Effector memory CD8-positive, alpha-beta T cell (primary cell): ENCODE data around the gene PHACTR3.

Experiments
- ATAC-seq: fragments of 150-1000 bp; cut with Tn5 transposase; replicated peaks from 2 replicates; pipeline ENCODE4 v1.10.0; 2021; ENCODE audit warnings: mild to moderate bottlenecking, moderate library complexity
- DNase-seq, 3 experiments: peaks; one replicate each; pipeline ENCODE4 v3.0.0; 2021
- H3K27ac Mint-ChIP-seq, 2 donors: one replicate each; pipeline ENCODE4 v1.8.0; 2022; ENCODE audit warnings: mild to moderate bottlenecking in 2 of 2, mixed read lengths in 2 of 2, moderate library complexity in 2 of 2
- H3K27me3 Mint-ChIP-seq, 2 donors: one replicate each; pipeline ENCODE4 v1.8.0; 2022; ENCODE audit warnings: mixed read lengths in 2 of 2
- H3K36me3 Mint-ChIP-seq: one replicate; pipeline ENCODE4 v1.8.0; 2022; ENCODE audit warnings: mild to moderate bottlenecking, moderate library complexity, mixed read lengths; ENCODE audit not compliant: insufficient read depth
- H3K4me1 Mint-ChIP-seq, 2 donors: one replicate each; pipeline ENCODE4 v1.8.0; 2022; ENCODE audit warnings: low read depth in 2 of 2, mixed read lengths in 2 of 2
- H3K4me3 Mint-ChIP-seq, 2 donors: one replicate each; pipeline ENCODE4 v1.8.0; 2022; ENCODE audit warnings: mild to moderate bottlenecking in 2 of 2, mixed read lengths in 2 of 2, moderate library complexity in 2 of 2
- H3K9me3 Mint-ChIP-seq, 2 donors: one replicate each; pipeline ENCODE4 v1.8.0; 2022; ENCODE audit warnings: mixed read lengths in 2 of 2

Gene PHACTR3

GRCh38 chr20:59774921-59775686 is 170.8 kb downstream of the PHACTR3 start:
- H3K27me3 Mint-ChIP-seq: peaks cover 26 to 53% of the 10 kb centered on the region in 2 donors
- ATAC-seq (no peak), DNase-seq (no peak)
- H3K9me3 Mint-ChIP-seq: no peaks in the 10 kb centered on the region
- H3K27ac Mint-ChIP-seq: no peak overlapping the region
- H3K4me3 Mint-ChIP-seq: no peak overlapping the region
- H3K4me1 Mint-ChIP-seq: no peaks in the 10 kb centered on the region
- H3K36me3 Mint-ChIP-seq: no peaks in the 10 kb centered on the region

- H3K9me3 Mint-ChIP-seq: no peaks in the 10 kb centered on the region
- H3K27ac Mint-ChIP-seq: no peak overlapping the region
- no peak overlapping the region for H3K4me3 Mint-ChIP-seq
- H3K4me1 Mint-ChIP-seq: no peaks in the 10 kb centered on the region
- H3K36me3 Mint-ChIP-seq: no peaks in the 10 kb centered on the region
- H3K27me3 Mint-ChIP-seq: peaks cover 26 to 57% of the 10 kb centered on the region in 2 donors
- ATAC-seq: no peak
- no peak for DNase-seq
Observed at GRCh38 chr20:59775687-59776055, 171.3 kb downstream of the PHACTR3 start.

GRCh38 chr20:59776059-59776603 is 171.8 kb downstream of the PHACTR3 start:
- ATAC-seq: no peak
- Mint-ChIP-seq H3K4me3 (no peak overlapping the region), H3K9me3 (no peaks in the 10 kb centered on the region), H3K4me1 (no peaks in the 10 kb centered on the region), H3K27me3 (peaks cover 26 to 57% of the 10 kb centered on the region in 2 donors), H3K36me3 (no peaks in the 10 kb centered on the region), H3K27ac (no peak overlapping the region)
- DNase-seq: no peak

GRCh38 chr20:59776626-59777330 is 172.4 kb downstream of the PHACTR3 start:
- Mint-ChIP-seq H3K27ac (no peak overlapping the region), H3K36me3 (no peaks in the 10 kb centered on the region), H3K4me3 (no peak overlapping the region), H3K4me1 (no peaks in the 10 kb centered on the region), H3K27me3 (peaks cover 26 to 57% of the 10 kb centered on the region in 2 donors), H3K9me3 (no peaks in the 10 kb centered on the region)
- DNase-seq (no peak), ATAC-seq (no peak)

GRCh38 chr20:59777331-59777725 is 173.0 kb downstream of the PHACTR3 start:
- no peaks in the 10 kb centered on the region for H3K36me3 Mint-ChIP-seq
- no peak overlapping the region for H3K27ac Mint-ChIP-seq
- ATAC-seq (no peak), DNase-seq (no peak)
- peaks cover 22 to 51% of the 10 kb centered on the region in 2 donors for H3K27me3 Mint-ChIP-seq
- no peaks in the 10 kb centered on the region for H3K4me1 Mint-ChIP-seq
- H3K9me3 Mint-ChIP-seq: no peaks in the 10 kb centered on the region
- no peak overlapping the region for H3K4me3 Mint-ChIP-seq

GRCh38 chr20:59777814-59778575 is 173.7 kb downstream of the PHACTR3 start:
- Mint-ChIP-seq H3K27me3 (peaks cover 18 to 45% of the 10 kb centered on the region in 2 donors), H3K9me3 (no peaks in the 10 kb centered on the region), H3K27ac (no peak overlapping the region), H3K4me3 (no peak overlapping the region), H3K36me3 (no peaks in the 10 kb centered on the region), H3K4me1 (no peaks in the 10 kb centered on the region)
- no peak for DNase-seq
- ATAC-seq: no peak

GRCh38 chr20:59778615-59779200 is 174.4 kb downstream of the PHACTR3 start:
- Mint-ChIP-seq H3K27me3 (peaks cover 14 to 38% of the 10 kb centered on the region in 2 donors), H3K27ac (no peak overlapping the region), H3K36me3 (no peaks in the 10 kb centered on the region), H3K4me3 (no peak overlapping the region), H3K4me1 (no peaks in the 10 kb centered on the region), H3K9me3 (no peaks in the 10 kb centered on the region)
- DNase-seq: no peak
- ATAC-seq: no peak

GRCh38 chr20:59779656-59780380 is 175.5 kb downstream of the PHACTR3 start:
- no peaks in the 10 kb centered on the region for H3K36me3 Mint-ChIP-seq
- H3K4me3 Mint-ChIP-seq: no peak overlapping the region
- no peaks in the 10 kb centered on the region for H3K9me3 Mint-ChIP-seq
- ATAC-seq (no peak), DNase-seq (no peak)
- no peaks in the 10 kb centered on the region for H3K4me1 Mint-ChIP-seq
- no peak overlapping the region for H3K27ac Mint-ChIP-seq
- H3K27me3 Mint-ChIP-seq: peaks cover 13 to 43% of the 10 kb centered on the region in 2 donors

- no peaks in the 10 kb centered on the region for H3K4me1 Mint-ChIP-seq
- H3K27me3 Mint-ChIP-seq: peaks cover 10 to 43% of the 10 kb centered on the region in 2 donors
- H3K27ac Mint-ChIP-seq: no peak overlapping the region
- H3K4me3 Mint-ChIP-seq: no peak overlapping the region
- DNase-seq (no peak), ATAC-seq (no peak)
- no peaks in the 10 kb centered on the region for H3K36me3 Mint-ChIP-seq
- H3K9me3 Mint-ChIP-seq: no peaks in the 10 kb centered on the region
Observed at GRCh38 chr20:59780494-59781185, 176.3 kb downstream of the PHACTR3 start.

- no peak for DNase-seq
- ATAC-seq: no peak
- H3K9me3 Mint-ChIP-seq: no peaks in the 10 kb centered on the region
- no peaks in the 10 kb centered on the region for H3K4me1 Mint-ChIP-seq
- no peak overlapping the region for H3K27ac Mint-ChIP-seq
- H3K4me3 Mint-ChIP-seq: no peak overlapping the region
- no peaks in the 10 kb centered on the region for H3K36me3 Mint-ChIP-seq
- peaks cover 10 to 43% of the 10 kb centered on the region in 2 donors for H3K27me3 Mint-ChIP-seq
Observed at GRCh38 chr20:59781226-59781625, 176.9 kb downstream of the PHACTR3 start.

- Mint-ChIP-seq H3K27me3 (peaks cover 24 to 48% of the 10 kb centered on the region in 2 donors), H3K36me3 (no peaks in the 10 kb centered on the region), H3K9me3 (no peaks in the 10 kb centered on the region), H3K4me1 (no peaks in the 10 kb centered on the region), H3K27ac (no peak overlapping the region), H3K4me3 (no peak overlapping the region)
- DNase-seq (peak in 1 of 3 experiments; percentile 4), ATAC-seq (no peak)
Observed at GRCh38 chr20:59782986-59783640, 178.8 kb downstream of the PHACTR3 start.

- ATAC-seq (no peak), DNase-seq (no peak)
- Mint-ChIP-seq H3K9me3 (no peaks in the 10 kb centered on the region), H3K4me1 (no peaks in the 10 kb centered on the region), H3K36me3 (no peaks in the 10 kb centered on the region), H3K27ac (no peak overlapping the region), H3K4me3 (no peak overlapping the region), H3K27me3 (peaks cover 24 to 48% of the 10 kb centered on the region in 2 donors)
Observed at GRCh38 chr20:59783641-59784010, 179.3 kb downstream of the PHACTR3 start.
